Colon (tissue), 2 donors: ENCODE results near the gene FGD6.
"Not testable (repeated sequence)": the region's sequence is repeated elsewhere in the genome, so short reads cannot be mapped to it uniquely, and the experiment has no call there.

Experiments
- FAIRE-seq: peaks from 2 replicates; lab custom pipeline; 2012; peaks lifted over from hg19 to GRCh38; lab: Jason Lieb, UNC
- donor health status: control.
- donor health status: control.

Gene FGD6

DNA sequence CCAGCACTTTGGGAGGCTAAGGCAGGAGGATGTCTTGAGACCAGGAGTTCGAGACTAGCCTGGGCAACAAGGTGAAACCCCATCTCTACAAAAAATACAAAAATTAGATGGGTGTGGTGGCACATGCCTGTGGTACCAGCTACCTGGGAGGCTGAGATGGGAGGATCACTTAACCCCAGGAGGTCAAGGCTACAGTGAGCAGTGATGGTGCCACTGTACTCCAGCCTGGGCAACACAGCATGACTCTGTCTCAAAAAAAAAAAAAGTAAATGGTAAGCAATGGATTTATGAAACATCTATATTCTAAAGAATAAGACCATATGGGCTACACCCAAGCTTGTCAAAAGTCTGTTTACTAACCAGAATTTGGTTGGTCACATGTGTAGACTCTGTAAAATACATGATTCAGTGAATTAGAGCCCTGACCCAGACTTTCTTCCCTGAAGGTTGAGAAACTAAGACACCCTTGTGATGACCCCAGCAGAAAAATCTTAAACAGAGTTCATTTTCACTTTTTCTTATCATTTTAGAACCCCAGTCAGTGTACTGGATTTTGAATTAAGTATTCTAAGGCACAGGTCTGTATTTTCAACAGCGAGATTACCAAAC, 12.1 kb downstream of the FGD6 start:
- FAIRE-seq: no peak

DNA sequence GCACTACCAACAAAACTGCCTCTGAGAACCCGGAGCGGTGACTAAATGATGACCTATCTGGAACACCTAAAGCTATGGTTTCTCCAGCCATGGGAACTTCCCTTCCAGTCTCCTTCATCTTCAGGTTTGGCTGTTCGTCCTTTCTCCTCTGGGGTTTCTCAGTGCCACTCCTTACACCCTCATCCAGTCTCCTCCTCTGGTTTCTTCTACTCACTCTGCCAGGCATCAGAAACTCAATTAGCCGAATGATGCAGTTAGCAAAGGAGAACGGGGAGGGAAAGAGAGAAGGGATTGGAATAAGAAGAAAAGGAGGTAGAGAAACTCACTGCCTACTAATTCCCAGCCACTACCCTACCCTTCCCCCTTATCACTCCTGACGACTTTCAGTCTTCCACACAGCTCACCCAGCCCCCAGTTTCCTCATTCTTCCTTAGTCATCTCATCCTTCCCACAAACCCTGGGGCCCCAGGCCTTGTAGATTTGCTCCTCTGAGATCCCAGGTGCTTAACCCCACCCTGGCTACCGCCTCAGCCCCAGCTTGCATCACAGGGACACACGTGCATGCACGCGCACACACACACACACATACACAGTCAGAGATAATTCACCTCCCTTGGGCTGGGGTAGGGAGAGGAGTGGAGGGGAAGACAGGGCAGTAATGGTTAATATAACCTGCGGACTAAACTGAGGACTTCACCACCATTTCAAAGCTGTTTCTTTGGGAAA, 13.0 kb downstream of the FGD6 start:
- FAIRE-seq: no peak

DNA sequence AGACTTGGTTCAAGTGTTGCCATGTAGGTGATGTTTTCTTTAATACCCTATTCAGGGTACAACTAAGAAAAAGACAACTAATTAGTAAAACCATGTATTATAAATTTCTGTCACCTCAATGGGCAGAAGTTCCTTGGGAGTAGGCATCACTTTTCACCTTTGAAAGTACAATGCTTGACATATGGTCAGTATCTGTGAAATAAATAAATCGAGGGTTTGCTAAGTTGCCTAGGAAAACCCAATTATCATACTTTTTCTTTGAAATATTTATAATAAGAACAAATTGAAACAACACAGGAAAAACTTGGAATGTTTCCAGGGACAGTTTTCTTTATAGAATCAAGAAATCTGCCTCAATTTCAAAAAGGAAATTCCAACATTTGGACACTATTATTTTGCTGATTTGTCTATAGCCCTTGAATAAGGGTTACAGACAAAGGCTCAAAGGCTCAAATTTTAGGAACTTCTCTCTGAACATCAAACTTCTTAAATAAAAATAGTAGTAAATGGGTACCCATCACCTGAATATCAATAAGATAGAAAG, 13.7 kb downstream of the FGD6 start:
- no peak for FAIRE-seq

DNA sequence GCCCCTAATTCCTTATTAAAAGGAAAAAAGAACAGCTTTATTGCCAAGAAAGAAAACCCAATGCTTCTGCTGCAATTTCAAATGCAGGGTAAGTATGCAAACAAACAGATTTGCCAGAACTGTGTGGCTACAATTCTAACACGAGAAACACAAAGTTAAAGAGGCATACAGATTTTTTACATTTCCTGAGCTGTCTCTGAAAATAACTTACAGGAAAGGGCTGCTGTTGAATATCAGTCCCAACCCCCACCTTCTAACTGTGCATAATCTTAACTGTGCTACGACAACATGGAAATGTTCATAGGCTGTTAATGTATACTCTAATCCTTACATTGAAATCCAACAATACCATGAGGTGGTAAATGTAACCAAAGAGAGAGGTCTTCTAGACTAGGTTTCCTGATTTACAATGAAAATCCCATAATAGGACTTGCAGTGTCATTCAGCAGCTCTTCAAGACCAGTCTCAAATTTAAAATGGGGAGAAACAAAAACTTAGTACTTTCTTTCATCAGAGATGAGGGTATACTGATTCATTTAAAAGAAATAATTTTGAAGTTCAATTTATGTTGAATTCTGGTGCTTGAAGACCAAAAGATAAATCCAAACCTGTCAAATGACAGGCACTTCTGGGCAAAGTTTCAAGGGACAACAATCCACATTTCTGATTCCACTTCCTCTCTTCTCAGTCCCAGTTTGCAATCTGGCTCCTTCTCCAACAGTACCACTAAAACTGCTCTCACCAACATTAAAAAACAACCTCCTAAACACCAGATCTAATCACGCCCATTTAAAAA, 14.4 kb downstream of the FGD6 start:
- FAIRE-seq: no peak

DNA sequence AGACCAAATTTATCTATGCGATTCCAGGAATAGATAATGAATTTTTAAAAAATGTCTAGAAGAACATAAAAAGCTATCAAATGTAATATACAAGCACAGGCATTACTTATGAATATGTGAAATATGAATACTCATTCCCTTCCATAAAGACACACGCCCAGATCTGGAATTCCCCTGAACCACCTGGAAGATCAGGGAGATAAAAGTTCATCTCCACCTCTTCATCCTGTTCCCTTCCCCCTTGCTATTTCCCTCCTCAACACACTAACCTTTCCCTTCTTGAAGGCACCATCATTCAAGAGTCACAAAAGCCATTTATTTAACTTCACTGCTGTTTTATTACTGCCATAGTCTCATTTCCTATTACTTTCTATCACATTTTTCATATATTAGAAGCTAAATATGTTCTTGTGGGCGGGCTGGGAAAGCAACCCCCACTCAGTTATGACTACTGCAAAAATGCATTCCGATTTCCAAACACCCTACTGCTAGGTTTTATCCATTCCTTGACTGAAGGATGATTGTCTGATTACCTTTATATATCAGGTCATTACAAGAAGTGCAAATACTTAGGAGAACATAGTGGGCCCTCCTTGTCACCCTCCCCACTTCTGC, 16.1 kb downstream of the FGD6 start:
- FAIRE-seq: no peak

DNA sequence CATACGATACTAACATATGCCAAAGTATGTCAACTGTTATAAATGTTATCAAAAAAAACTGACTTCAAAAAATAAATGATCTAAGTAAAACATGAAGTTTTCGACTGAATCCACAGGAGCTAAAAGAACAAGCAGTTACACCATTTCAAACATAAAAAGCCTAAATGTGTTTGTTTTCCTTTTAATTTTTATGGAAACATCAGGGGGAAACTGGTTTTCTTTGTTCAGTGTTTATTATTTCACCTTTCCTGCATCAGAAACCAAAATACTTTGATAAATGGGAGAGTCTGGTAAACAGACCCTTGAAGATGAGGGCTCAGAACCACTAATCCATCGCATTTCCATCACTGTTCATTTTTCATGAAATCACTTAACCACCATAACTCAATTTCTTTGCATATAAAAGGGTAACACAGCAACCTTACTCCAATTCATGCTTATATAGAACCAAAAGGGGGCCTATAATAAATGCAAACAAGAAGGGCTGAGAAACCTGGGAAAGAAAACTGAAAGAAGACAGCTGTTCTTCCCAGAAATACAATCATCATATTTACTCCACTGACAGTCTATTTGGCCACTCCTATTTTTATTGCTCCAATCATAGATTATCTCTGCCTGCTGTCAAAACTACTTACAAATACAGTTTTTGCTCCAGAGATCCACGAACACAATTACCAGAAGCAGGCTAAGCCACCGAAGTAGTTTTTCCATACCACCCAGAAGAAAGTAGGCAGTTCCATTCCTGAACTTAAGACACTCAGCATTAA, 17.0 kb downstream of the FGD6 start:
- no peak for FAIRE-seq

DNA sequence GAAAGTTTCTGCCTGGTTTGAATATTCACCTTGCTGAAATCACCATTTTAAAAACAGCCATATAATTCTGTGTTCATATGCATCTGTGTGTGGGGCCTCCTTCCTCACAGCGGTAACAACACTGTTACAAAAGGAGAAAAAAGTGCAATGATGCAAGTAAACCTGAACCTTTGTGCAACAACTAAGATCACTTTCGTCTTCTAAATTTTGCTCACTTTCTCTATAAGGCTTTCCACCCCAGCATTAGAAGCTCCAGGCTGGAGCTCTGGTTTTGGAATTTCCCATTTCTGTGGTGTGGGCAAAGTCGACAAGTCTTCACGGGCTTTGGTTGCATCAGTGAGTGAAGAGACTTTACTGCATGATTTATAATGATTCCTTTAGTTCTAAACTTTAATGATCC, 18.4 kb downstream of the FGD6 start:
- FAIRE-seq: no peak

DNA sequence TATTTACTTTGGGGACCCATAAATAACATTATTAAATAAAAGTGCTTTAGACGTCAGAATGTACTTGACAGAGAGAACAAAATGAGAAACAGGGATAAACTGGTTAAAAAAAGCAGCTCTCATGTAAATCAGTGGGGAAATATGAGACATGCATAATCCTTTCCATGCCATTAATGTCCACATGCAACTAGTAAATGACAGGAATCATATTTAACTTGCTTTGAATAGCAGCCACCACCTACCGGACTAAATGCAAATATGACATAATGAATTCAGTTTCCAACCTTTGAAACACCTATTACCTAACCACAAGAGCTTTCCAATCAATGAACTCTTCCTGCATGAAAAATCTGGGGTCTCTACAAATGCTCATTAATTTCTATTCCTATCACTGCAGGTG, 19.6 kb downstream of the FGD6 start:
- no peak for FAIRE-seq

DNA sequence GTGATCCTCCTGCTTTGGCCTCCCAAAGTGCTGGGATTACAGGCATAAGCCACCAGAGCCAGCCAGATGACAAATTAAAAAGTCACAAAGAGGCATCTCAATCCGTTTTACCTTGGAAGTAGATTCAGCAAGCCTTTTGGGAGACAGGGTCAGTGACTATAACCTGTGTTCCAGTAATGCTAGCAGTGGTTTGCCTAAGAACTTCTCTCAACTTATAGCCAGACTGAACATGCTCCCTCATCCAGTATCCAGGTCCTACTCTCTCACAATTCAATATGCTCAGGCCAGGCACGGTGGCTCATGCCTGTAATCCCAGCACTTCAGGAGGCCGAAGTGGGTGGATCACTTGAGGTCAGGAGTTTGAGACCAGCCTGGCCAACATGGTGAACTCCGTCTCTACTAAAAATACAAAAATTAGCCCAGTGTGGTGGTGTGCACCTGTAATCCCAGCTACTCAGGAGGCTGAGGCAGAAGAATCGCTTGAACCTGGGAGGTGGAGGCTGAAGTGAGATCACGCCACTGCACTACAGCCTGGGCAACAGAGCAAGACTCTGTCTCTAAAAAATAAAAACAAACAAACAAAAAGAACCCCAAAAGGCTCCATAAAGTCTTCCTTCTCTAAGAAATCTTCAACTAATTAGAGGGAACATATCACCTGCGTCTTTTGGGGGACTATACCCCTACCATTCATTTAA, 20.2 kb downstream of the FGD6 start:
- not testable (repeated sequence) for FAIRE-seq

DNA sequence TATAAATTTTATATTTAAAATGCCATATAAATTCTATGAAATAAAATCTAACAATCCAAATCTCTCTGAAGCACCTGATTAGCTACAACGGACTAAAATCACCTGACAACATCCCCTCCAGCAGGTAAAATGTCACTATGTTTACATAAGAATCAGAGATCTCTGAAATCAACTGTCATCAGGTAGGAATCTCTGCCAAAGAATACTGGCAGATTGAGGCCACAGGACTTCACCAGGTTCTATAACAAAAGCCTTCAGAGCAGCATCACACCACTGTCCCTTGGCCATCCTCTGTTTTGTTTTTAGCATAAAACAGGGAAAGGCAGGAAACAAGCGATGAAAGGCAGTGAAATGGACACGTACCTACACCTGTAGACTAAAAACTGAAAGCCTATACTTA, 22.1 kb downstream of the FGD6 start:
- no peak for FAIRE-seq

DNA sequence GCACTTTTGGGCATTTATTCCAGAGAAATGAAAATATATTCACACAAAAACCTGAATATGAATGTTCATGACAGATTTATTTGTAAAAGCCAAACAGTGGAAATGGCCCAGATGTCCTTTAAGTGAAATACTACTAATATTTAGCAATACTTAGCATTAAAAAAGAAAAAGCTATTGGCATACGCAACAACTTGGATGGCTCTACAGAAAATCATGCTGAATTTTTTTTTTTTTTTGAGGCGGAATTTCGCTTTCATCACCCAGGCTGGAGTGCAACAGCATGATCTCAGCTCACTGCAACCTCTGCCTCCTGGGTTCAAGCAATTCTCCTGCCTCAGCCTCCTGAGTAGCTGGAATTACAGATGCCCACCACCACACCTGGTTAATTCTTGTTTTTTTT, 24.1 kb downstream of the FGD6 start:
- FAIRE-seq: no peak

DNA sequence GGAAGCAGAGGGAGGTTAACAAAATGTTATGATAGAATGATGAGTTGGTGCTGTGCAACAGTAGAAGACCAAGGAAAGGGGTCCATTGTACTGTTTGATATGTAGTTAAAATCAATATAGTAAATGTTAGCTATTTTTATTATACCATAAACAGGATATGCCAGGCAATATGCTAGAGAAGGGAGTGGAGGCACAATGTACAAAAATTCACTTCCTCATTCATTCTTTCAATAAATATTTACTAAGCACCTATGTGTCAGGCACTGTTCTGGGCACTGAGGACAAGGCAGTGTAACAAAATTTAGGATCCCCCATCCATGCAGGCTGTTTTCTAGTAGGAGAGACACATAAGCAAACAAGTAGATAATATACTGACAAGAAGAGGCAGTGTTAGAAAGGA, 25.0 kb downstream of the FGD6 start:
- no peak for FAIRE-seq

DNA sequence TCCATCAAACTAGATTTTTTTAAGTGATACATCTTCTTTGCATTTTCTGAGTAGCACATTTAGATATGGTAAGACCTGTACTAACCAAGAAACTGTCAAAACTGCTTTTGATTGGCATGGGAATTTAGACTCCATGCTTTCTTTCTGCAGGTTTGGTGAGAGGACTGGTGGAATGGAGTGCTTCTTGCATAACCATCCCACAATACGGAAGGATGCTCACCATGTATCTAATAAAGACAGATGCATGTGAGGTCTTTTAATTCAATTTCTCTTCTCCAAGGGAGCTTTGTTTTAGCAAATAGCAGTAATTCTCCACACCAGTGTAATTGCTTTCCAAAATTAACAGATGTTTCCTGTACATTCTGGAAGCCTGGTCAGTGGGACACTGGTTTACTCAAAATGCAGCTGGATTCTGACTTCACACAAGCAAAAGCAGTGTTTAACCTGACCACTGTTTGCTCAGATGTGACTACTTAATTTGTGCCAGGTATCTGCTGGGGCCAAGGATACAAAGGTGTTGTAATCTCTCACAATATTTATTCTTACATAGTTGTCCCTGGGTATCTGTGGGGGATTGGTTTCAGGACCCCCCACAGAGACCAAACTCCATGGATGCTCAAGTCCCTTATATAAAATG, 26.1 kb downstream of the FGD6 start:
- no peak for FAIRE-seq

DNA sequence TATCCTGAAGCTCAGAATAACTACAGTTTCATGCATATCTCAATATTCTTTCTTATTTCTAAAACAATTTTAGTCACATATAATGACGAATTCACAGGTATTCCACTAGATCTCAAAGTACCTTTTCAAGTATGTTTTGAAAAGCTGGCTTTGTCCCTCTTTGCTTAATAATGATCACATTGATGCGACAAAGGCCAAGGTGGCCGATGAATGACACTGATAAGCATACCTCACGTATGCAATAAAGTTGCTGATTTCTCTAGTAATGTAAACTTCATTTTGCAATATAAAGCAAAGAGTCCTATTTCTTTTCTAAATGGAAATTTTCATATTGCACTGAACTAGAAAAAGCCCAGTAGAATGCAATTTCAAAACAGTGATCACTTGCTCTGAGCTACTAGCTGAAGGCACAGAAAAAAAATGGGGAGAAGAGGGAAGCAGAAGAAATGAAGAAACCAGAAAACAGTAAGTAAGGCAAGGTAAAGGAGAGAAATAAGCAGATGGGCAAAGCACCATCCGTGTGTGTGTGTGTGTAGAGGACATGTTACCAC, 29.3 kb downstream of the FGD6 start:
- no peak for FAIRE-seq

DNA sequence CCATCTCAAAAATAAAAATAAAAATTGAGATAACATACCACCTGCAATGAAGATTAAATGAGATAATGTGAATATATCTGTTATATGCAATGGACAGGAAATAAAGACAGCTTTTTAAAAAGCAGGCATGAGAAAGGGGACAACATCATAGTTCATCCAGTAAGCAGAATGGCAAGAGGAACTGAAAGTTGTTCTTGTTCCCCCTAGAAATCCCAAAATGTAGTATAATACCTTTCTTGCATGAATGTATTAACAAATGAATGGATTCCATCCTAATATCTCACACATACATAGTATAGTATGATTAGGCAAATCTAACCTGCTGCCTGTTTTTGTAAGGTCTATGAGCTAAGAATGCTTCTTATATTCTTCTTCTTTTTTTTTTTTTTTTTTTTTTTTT, 31.4 kb downstream of the FGD6 start:
- no peak for FAIRE-seq

DNA sequence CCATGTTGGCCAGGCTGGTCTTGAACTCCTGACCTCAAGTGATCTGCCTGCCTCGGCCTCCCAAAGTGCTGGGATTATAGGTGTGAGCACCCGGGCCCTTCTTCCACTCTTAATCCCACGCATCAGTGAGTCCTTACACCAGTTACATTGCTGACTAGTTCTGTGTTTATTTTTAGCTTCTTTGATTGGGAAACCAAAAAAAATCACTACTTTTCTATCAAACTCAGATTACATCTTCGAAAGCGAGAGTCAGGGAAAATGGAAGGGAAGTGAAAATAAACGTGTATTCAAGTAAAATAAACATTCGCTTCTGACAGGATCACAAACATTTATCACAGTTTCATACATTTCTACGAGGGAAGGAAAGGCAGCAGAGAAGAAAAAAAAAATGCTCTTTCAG, 32.2 kb downstream of the FGD6 start:
- no peak for FAIRE-seq

DNA sequence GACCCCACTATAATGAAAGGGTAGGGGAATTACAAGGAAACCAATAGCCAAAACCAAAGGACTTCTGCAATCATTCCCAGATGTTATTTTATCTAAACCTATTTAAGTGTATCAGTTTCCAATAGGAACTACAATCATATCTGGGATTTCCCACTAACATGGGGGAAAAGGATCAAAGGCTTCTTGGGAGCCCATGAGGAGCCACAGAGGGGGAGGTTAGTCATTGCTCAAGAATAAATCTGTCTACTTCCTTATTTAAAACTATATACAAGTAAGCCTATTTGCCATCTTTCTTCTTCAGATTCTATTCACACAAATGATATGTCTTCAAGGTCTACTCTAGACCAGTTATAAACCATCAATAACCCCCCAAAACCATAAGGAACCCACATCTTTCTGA, 33.1 kb downstream of the FGD6 start:
- no peak for FAIRE-seq

DNA sequence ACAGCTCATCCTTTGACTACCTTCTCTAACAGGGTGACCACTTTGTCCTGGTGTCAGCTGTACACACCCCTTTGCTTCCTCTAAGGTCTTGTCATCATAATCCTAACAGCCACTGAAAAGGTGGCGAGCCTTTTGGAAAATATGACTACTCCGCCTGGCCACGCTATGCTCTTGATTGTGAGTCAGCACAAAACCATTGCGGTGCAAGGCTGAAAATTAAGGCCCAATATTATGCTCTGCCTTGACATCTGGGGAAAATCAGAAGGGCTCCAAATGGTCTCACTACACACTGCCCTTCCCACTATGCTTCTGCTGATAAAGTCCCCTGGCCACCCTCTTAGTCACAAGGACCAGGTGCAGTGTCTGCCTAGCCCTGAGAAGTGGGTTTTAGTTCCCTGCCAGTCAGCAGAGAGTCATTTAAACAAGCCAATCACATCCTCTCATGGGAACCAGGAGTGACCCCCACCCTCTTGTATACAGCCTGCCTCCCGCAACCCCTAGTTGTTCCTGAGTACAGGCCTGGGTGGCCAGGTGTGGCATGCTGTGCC, 34.3 kb downstream of the FGD6 start:
- no peak for FAIRE-seq

DNA sequence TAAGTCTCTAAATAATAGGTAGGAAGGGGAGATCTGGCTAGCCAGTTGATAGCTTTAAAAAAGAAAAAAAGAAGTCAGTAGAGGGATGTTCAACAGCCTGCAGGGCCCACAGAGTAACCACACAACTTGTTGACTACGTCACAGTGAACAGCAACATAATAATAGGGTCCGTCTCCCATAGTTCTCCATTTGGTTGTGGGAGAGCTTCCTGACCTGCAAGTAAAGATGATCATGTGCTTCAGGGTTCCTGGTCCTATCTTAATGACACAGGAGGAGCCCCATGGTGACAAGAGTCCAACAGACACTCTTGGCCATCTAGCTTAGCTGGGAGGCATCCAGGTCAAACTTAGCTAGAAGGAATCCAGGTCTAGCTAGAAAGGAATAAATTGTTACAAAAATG, 36.2 kb downstream of the FGD6 start:
- FAIRE-seq: no peak

DNA sequence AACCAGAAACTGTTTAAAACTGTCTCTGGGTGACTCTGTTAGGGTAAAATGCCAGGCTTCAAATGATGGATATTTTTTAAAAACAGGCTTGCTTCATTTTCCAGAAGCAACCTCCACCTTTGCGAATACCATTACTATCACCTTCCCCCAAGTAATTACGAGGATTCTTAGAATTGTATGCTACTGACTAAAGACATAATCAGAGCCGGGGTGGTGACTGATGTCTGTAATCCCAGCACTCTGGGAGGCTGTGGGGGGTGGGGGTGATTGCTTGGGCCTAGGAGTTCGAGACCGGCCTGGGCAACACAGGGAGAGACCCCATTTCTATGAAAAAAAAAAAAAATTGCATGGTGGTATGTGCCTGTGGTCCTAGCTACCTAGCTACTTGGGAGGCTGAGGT, 38.3 kb downstream of the FGD6 start:
- FAIRE-seq: no peak
